HS-5 (cell line): ENCODE results near the gene OR2AP1.
"Not testable (repeated sequence)": the region's sequence is repeated elsewhere in the genome, so short reads cannot be mapped to it uniquely, and the experiment has no call there.

ENCODE experiments used
- DNase-seq: peaks from one replicate; pipeline ENCODE4 v3.0.0-alpha.2; 2012; ENCODE audit warnings: low read depth

Gene OR2AP1

GRCh38 chr12:55572168-55572567, at the start of gene OR2AP1:
TSS of gene OR2AP1 (plus strand) at chr12:55572468. CDS start at chr12:55574415, 1,947 bp downstream.
- DNase-seq = no peak

GRCh38 chr12:55548235-55548634, 24.0 kb upstream of the OR2AP1 start:
- DNase-seq = not testable (repeated sequence)

- no peak for DNase-seq
These were observed 23.5 kb upstream of the OR2AP1 start for GRCh38 chr12:55548756-55549155.

- DNase-seq = no peak
These were observed 23.0 kb upstream of the OR2AP1 start, which contains the start of gene OR6C4 for GRCh38 chr12:55549302-55549701. TSS of gene OR6C4 (plus strand) at chr12:55549602. CDS start at chr12:55551227, 1,625 bp downstream.

- no peak for DNase-seq
These were observed 18.0 kb upstream of the OR2AP1 start for GRCh38 chr12:55554296-55554695.

DNA sequence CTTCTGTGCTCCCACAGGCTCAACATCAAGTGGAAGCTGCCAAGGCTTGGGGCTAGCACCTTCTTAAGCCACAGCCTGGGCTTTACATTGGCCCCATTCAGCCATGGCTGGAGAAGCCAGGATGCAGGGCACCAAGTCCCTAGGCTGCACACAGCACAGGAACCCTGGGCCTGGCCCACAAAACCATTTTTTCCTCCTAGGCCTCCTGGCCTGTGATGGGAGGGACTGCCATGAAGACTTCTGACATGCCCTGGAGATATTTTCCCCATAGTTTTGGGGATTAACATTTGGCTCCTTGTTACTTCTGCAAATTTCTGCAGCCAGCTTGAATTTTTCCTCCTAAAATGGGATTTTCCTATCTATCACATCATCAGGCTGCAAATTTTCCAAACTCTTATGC, 2.2 kb upstream of the OR2AP1 start:
- not testable (repeated sequence) for DNase-seq

DNA sequence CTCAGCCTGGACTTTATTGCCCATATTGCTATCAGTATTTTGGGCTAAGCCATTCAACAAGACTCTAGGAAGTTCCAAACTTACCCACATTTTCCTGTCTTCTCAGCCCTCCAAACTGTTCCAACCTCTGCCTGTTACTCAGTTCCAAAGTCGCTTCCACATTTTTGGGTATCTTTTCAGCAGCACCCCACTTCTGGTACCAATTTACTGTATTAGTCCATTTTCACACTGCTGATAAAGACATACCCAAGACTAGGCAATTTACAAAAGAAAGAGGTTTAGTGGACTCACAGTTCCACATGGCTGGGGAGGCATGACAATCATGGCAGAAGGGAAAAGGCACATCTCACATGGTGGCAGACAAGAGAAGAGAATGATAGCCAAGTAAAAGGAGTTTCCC, 1.6 kb upstream of the OR2AP1 start:
- not testable (repeated sequence) for DNase-seq

GRCh38 chr12:55582066-55582465, 9.8 kb downstream of the OR2AP1 start:
- no peak for DNase-seq

GRCh38 chr12:55585817-55586216, 13.5 kb downstream of the OR2AP1 start:
- DNase-seq = no peak

DNA sequence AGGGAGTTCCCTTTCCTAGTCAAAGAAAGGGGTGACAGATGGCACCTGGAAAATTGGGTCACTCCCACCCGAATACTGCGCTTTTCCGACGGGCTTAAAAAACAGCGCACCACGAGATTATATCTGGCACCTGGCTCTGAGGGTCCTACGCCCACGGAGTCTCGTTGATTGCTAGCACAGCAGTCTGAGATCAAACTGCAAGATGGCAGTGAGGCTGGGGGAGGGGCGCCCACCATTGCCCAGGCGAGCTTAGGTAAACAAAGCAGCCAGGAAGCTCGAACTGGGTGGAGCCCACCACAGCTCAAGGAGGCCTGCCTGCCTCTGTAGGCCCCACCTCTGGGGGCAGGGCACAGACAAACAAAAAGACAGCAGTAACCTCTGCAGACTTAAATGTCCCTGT, 17.9 kb downstream of the OR2AP1 start:
- not testable (repeated sequence) for DNase-seq

- no peak for DNase-seq
These were observed 35.7 kb downstream of the OR2AP1 start for GRCh38 chr12:55607821-55608594.

DNA sequence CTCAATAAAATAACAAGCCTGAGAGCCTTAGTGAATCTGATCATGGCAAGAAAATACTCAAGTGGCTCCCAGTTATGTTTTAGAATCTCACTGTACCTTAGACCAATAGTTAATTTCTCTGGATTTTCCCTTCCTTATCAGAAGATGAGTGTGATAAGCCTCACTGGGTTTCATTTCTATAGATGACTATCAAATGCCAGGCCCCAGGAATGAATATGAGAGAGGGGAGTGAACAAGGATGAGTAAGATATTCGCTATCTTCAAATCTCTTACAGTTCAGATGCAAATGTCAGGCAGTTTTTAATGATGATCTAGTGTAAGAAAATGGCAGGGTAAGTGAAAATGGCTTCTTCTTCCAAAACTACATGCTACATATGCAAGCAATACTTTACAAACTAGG, 38.3 kb downstream of the OR2AP1 start:
- DNase-seq = no peak

- DNase-seq = no peak
These were observed 40.4 kb downstream of the OR2AP1 start for GRCh38 chr12:55612646-55613045.

- DNase-seq = no peak
These were observed 42.5 kb downstream of the OR2AP1 start for GRCh38 chr12:55614764-55615163.

DNA sequence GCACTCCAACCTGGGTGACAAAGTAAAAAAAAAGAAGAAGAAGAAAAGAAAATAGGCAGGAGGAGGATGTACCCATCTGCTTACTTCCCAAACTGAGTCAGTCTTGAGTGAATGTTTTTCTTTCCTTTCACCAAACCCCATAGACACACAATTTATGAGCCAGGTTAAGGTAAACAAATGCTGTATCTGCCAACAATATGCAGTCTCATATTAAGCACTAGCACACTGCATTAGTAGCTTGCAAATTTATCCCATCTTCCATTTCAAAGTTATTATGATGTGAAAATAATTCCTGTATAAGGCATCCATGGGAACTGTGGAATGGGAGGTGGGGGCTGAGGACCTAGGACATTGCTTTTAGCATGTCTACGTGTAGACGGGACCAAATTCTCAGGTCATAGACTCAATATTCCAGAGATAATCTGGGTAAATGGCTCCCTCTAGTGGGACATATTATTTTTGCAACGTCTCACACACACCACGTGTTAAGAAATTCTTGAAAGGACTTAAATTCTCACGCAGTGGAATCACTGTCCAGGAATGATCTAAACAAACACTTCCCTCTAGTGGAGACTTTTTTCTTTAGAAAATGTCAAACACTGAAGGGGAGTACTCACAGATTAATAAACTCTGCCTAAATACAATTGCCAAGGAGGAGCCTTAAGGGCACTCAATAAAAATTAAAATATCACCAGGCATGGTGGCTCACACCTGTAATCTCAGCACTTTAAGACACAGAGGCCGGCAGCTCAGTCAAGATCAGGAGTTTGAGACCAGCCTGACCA, 47.3 kb downstream of the OR2AP1 start:
- peak; percentile 92 for DNase-seq

DNA sequence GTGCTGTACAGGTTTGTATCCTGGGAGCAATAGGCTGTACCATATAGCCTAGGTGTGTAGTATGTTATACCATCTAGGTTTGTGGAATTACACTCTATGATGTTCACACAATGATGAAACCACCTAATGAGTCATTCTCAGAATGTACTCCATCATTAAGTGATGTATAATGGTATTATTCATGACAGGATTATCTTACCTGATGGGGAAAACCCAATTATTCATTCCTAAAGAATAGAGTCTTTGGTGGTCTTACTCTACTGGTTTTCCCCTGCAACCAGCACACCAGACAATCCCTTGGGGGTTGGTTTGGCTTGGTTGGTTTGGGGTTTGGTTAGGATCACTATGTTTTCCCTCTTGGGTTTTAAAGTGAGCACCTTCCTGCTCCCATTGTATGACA, 51.8 kb downstream of the OR2AP1 start:
- no peak for DNase-seq
